Endothelial cell of umbilical vein (primary cell): ENCODE measurements around the gene PACS1. TPM values are rescaled to one million over a fixed set of nuclear protein-coding genes. Genes with fewer than 3 reads are reported as not detected.

Source experiments
- BruUV-seq: library from RNA; stranded (reverse); fragments of 400-500 nt; replicated peaks from 2 replicates; lab custom pipeline; 2021; lab: Mats Ljungman, UMichigan
- CTCF ChIA-PET: fragments of 300-600, 350-600 bp; sonication (Branson Sonifier 250); formaldehyde crosslinking; loops from one replicate; lab custom pipeline; 2021; ENCODE audit warnings: antibody characterized with exemption, inconsistent platforms; lab: Charles Lee
- POLR2A ChIA-PET: fragments of 300-600, 350-600 bp; sonication (Branson Sonifier 250); formaldehyde crosslinking; loops from one replicate; lab custom pipeline; 2021; ENCODE audit warnings: antibody characterized with exemption, inconsistent platforms; lab: Charles Lee
- DNase-seq: peaks from one replicate; pipeline ENCODE4 v3.0.0-alpha.2; 2011; ENCODE audit warnings: low read depth, low spot score
- FAIRE-seq: peaks from 2 replicates; lab custom pipeline; 2011; peaks lifted over from hg19 to GRCh38; lab: Jason Lieb, UNC
- H2AFZ ChIP-seq: 2 replicates; pipeline ENCODE4 v1.6.0; 2012; ENCODE audit warnings: low read depth, low read length, control low read depth, inconsistent platforms
- H3K27ac ChIP-seq: 2 replicates; pipeline ENCODE4 v1.5.1; 2011; ENCODE audit warnings: low read depth, mild to moderate bottlenecking, control low read depth, low read length, moderate library complexity; ENCODE audit not compliant: insufficient read depth
- H3K27me3 ChIP-seq, 2 experiments: 2 replicates each; pipeline versions ENCODE4 v1.6.0 to v1.6.1; 2011; ENCODE audit warnings: low read length in 2 of 2, mixed read lengths in 1 of 2; ENCODE audit not compliant: control insufficient read depth in 2 of 2, insufficient read depth in 2 of 2
- H3K36me3 ChIP-seq, 2 experiments: 2 replicates in 1 of 2; 3 replicates in 1 of 2; pipeline ENCODE4 v1.5.1; 2011; ENCODE audit warnings: low read length in 2 of 2, mild to moderate bottlenecking in 1 of 2, moderate library complexity in 1 of 2; ENCODE audit not compliant: control insufficient read depth in 2 of 2, insufficient read depth in 2 of 2; ENCODE audit errors: extremely low read depth in 1 of 2
- H3K4me1 ChIP-seq: 3 replicates; pipeline ENCODE4 v1.5.1; 2011; ENCODE audit warnings: mild to moderate bottlenecking, low read length; ENCODE audit not compliant: control insufficient read depth, insufficient read depth; ENCODE audit errors: extremely low read depth
- H3K4me2 ChIP-seq: 2 replicates; pipeline ENCODE4 v1.6.1; 2011; ENCODE audit warnings: low read length, control low read depth, mixed read lengths; ENCODE audit not compliant: insufficient read depth
- H3K4me3 ChIP-seq, 3 experiments: fragments of 200-600 bp in 1 of 3; sonication (generic), shearing (Covaris generic) in 1 of 3; replicated peaks in 1 of 3; 2 replicates each; pipeline ENCODE4 v1.5.1; 2011 to 2016; ENCODE audit warnings: control low read depth in 3 of 3, low read length in 3 of 3, mild to moderate bottlenecking in 2 of 3, inconsistent platforms in 1 of 3, low read depth in 1 of 3, moderate library complexity in 1 of 3; ENCODE audit not compliant: insufficient read depth in 1 of 3
- H3K79me2 ChIP-seq: 2 replicates; pipeline ENCODE4 v1.6.0; 2012; ENCODE audit warnings: low read length, inconsistent platforms; ENCODE audit not compliant: control insufficient read depth, insufficient read depth
- H3K9ac ChIP-seq: replicated peaks from 2 replicates; pipeline ENCODE3; 2011; ENCODE audit warnings: low read length, control low read depth; ENCODE audit not compliant: insufficient read depth; ENCODE audit errors: extremely low read depth
- H3K9me1 ChIP-seq: replicated peaks from 3 replicates; pipeline ENCODE4 v1.6.0; 2011; ENCODE audit warnings: mild to moderate bottlenecking, low read length; ENCODE audit not compliant: control insufficient read depth, insufficient read depth; ENCODE audit errors: extremely low read depth
- H3K9me3 ChIP-seq: replicated peaks from 2 replicates; pipeline ENCODE4 v1.5.1; 2012; ENCODE audit warnings: low read length, inconsistent platforms; ENCODE audit not compliant: control insufficient read depth, insufficient read depth
- H4K20me1 ChIP-seq: replicated peaks from 2 replicates; pipeline ENCODE3; 2011; ENCODE audit warnings: mild to moderate bottlenecking, low read length; ENCODE audit not compliant: control insufficient read depth, insufficient read depth; ENCODE audit errors: extremely low read depth
- CTCF ChIP-seq, 2 donors: IDR thresholded peaks; 1 replicate in 1 of 2; 2 replicates in 1 of 2; pipeline ENCODE4 v1.5.1; 2011; ENCODE audit warnings: low read length in 2 of 2, mild to moderate bottlenecking in 2 of 2, moderate library complexity in 2 of 2, control low read depth in 1 of 2, inconsistent platforms in 1 of 2, low read depth in 1 of 2; ENCODE audit not compliant: insufficient read depth in 1 of 2; ENCODE audit errors: extremely low read depth in 1 of 2
- EZH2 ChIP-seq: IDR thresholded peaks from 2 replicates; pipeline ENCODE4 v1.6.1; 2012; ENCODE audit warnings: borderline replicate concordance, low read depth, mild to moderate bottlenecking, moderate library complexity, low read length, inconsistent platforms; ENCODE audit not compliant: severe bottlenecking
- FOS ChIP-seq: IDR thresholded peaks from 2 replicates; pipeline ENCODE4 v1.6.1; 2011; ENCODE audit warnings: mild to moderate bottlenecking, low read length, moderate library complexity, borderline replicate concordance; ENCODE audit not compliant: insufficient read depth
- GATA2 ChIP-seq: IDR thresholded peaks from 2 replicates; pipeline ENCODE4 v1.7.0; 2011; ENCODE audit warnings: low read depth, mild to moderate bottlenecking, moderate library complexity, mixed read lengths, low read length; ENCODE audit not compliant: insufficient read length, insufficient read depth
- MAX ChIP-seq: IDR thresholded peaks from 2 replicates; pipeline ENCODE4 v1.6.1; 2011; ENCODE audit not compliant: insufficient read depth, insufficient read length
- MYC ChIP-seq: IDR thresholded peaks from one replicate; pipeline ENCODE4 v1.6.1; 2011; ENCODE audit warnings: mild to moderate bottlenecking, low read depth, low read length
- POLR2A ChIP-seq: IDR thresholded peaks from 2 replicates; pipeline ENCODE4 v1.6.1; 2012; ENCODE audit warnings: low read depth, mild to moderate bottlenecking, control low read depth, low read length
- POLR2AphosphoS5 ChIP-seq: IDR thresholded peaks from 2 replicates; pipeline ENCODE4 v1.6.1; 2012; ENCODE audit warnings: low read depth, mild to moderate bottlenecking, control low read depth, low read length, moderate library complexity; ENCODE audit not compliant: insufficient read depth
- dilution Hi-C: fragments of 300-500 bp; cut with MboI; formaldehyde crosslinking; loops from one replicate; pipeline ENCODE4 v1.15.0; 2019; ENCODE audit warnings: low sequenced_read_pairs; ENCODE audit not compliant: extremely low pct_ligation_motif_present
- intact Hi-C: fragments of 100-400 bp; cut with micrococcal nuclease; formaldehyde crosslinking; loops from one replicate; pipeline ENCODE4 v1.10.0; 2022
- polyA plus RNA-seq, 4 experiments: library from polyadenylated mRNA; depleted of rRNA in 3 of 4; stranded (reverse) in 3 of 4; unstranded in 1 of 4; fragments of >200 nt; gene quantifications; 2 replicates each; pipeline versions ENCODE4 v1.2.1 to v1.2.3, GENCODE V29; 2011 to 2012; ENCODE audit warnings: missing spikeins in 1 of 4
- total RNA-seq: library from RNA; stranded (reverse); gene quantifications from 2 replicates; pipeline ENCODE4 v1.2.3, GENCODE V29; 2021

PACS1 gene
- total and polyA plus RNA-seq, 2 donors (not counting 3 experiments of a cell fraction or from before 2014, with no cell fraction given): 26.4 to 64.4 TPM

GRCh38 chr11:66056501-66056900 lies 13.6 kb upstream of the PACS1 start:
- FAIRE-seq (no peak), DNase-seq (no peak)
- Histone ChIP-seq H3K9me3 (no peaks in the 10 kb centered on the region), H3K9ac (no peak overlapping the region), H3K9me1 (no peaks in the 10 kb centered on the region), H3K27ac (no peak overlapping the region), H3K4me2 (no peak overlapping the region), H3K4me3 (no peak overlapping the region), H3K79me2 (peaks cover 28% of the 10 kb centered on the region), H3K4me1 (peaks cover 9% of the 10 kb centered on the region), H2AFZ (no peak overlapping the region), H3K36me3 (peaks cover 39 to 56% of the 10 kb centered on the region in 2 experiments), H3K27me3 (no peaks in the 10 kb centered on the region), H4K20me1 (no peaks in the 10 kb centered on the region)
- ChIA-PET POLR2A (no interaction called here), CTCF (interaction anchor here (0.8 to 1.0 kb wide), 2 partner anchors 11 kb away, joined by 3 to 4 read pairs; no protein-coding TSS in a partner anchor)
- no TSS peak for BruUV-seq
- TF ChIP-seq FOS (no peak), GATA2 (no peak), MAX (no peak), EZH2 (no peak), CTCF (IDR thresholded peaks at IDR 0.05; ENCODE audit: extremely low read depth in 1 of 2, insufficient read depth in 1 of 2, low read depth in 1 of 2, low read length in 2 of 2) (no peak), POLR2A (no peak), MYC (no peak), POLR2AphosphoS5 (no peak)
- dilution Hi-C loops (no loop called here), intact Hi-C loops (no loop called here)
